Astrocyte (in vitro differentiated cells and primary cell): ENCODE measurements around the gene FBXO22. TPM values are rescaled to one million over a fixed set of nuclear protein-coding genes. Genes with fewer than 3 reads are reported as not detected.

Source experiments
- DNase-seq: peaks from one replicate; pipeline ENCODE4 v3.0.0-alpha.2; 2010; ENCODE audit warnings: low read depth
- FAIRE-seq: peaks from 2 replicates; lab custom pipeline; 2011; peaks lifted over from hg19 to GRCh38; lab: Jason Lieb, UNC
- H2AFZ ChIP-seq: 2 replicates; pipeline ENCODE4 v1.6.0; 2012; ENCODE audit warnings: low read depth, low read length, inconsistent platforms
- H3K27ac ChIP-seq: 2 replicates; pipeline ENCODE4 v1.5.1; 2011; ENCODE audit warnings: low read depth, low read length, inconsistent platforms
- H3K27me3 ChIP-seq: 2 replicates; pipeline ENCODE4 v1.6.0; 2011; ENCODE audit warnings: low read length, inconsistent platforms; ENCODE audit not compliant: insufficient read depth
- H3K36me3 ChIP-seq: 2 replicates; pipeline ENCODE4 v1.5.1; 2011; ENCODE audit warnings: low read length, inconsistent platforms; ENCODE audit not compliant: insufficient read depth
- H3K4me1 ChIP-seq: 2 replicates; pipeline ENCODE4 v1.5.1; 2011; ENCODE audit warnings: low read length, inconsistent platforms; ENCODE audit not compliant: insufficient read depth
- H3K4me2 ChIP-seq: 2 replicates; pipeline ENCODE4 v1.6.0; 2012; ENCODE audit warnings: low read length, inconsistent platforms
- H3K4me3 ChIP-seq: 2 replicates; pipeline ENCODE4 v1.5.1; 2011; ENCODE audit warnings: low read depth, mild to moderate bottlenecking, low read length, inconsistent platforms; ENCODE audit not compliant: insufficient read depth
- H3K79me2 ChIP-seq: 2 replicates; pipeline ENCODE4 v1.6.0; 2012; ENCODE audit warnings: mild to moderate bottlenecking, low read length, inconsistent platforms; ENCODE audit not compliant: insufficient read depth
- H3K9ac ChIP-seq: 2 replicates; pipeline ENCODE4 v1.6.0; 2012; ENCODE audit warnings: mild to moderate bottlenecking, low read length, inconsistent platforms
- H3K9me3 ChIP-seq: 2 replicates; pipeline ENCODE4 v1.5.1; 2012; ENCODE audit warnings: low read depth, mild to moderate bottlenecking, low read length, inconsistent platforms; ENCODE audit not compliant: insufficient read depth
- H4K20me1 ChIP-seq: 2 replicates; pipeline ENCODE4 v1.6.0; 2012; ENCODE audit warnings: low read length, inconsistent platforms; ENCODE audit not compliant: insufficient read depth
- H3K27ac Mint-ChIP-seq: one replicate; pipeline ENCODE4 v1.8.0; 2021; ENCODE audit warnings: mild to moderate bottlenecking, mixed read lengths; ENCODE audit not compliant: unreplicated experiment
- H3K27me3 Mint-ChIP-seq: one replicate; pipeline ENCODE4 v1.8.0; 2021; ENCODE audit warnings: low read depth, mixed read lengths; ENCODE audit not compliant: unreplicated experiment
- H3K36me3 Mint-ChIP-seq: one replicate; pipeline ENCODE4 v1.8.0; 2021; ENCODE audit warnings: low read depth, mixed read lengths; ENCODE audit not compliant: unreplicated experiment
- H3K4me1 Mint-ChIP-seq: one replicate; pipeline ENCODE4 v1.8.0; 2021; ENCODE audit warnings: low read depth, mixed read lengths; ENCODE audit not compliant: unreplicated experiment
- H3K4me3 Mint-ChIP-seq: one replicate; pipeline ENCODE4 v1.8.0; 2021; ENCODE audit warnings: mild to moderate bottlenecking, moderate library complexity, mixed read lengths; ENCODE audit not compliant: unreplicated experiment
- H3K9me3 Mint-ChIP-seq: one replicate; pipeline ENCODE4 v1.8.0; 2021; ENCODE audit warnings: mild to moderate bottlenecking, mixed read lengths; ENCODE audit not compliant: unreplicated experiment
- CTCF ChIP-seq: IDR thresholded peaks from 2 replicates; pipeline ENCODE4 v1.5.1; 2011; ENCODE audit warnings: low read depth, mild to moderate bottlenecking, inconsistent platforms, low read length, moderate library complexity; ENCODE audit not compliant: insufficient read depth
- EZH2 ChIP-seq: IDR thresholded peaks from 2 replicates; pipeline ENCODE4 v1.6.1; 2012; ENCODE audit warnings: mild to moderate bottlenecking, low read length, inconsistent platforms; ENCODE audit not compliant: insufficient read depth
- total RNA-seq: library from RNA; stranded (reverse); gene quantifications from 2 replicates; pipeline ENCODE4 v1.2.1, GENCODE V29; 2021

The FBXO22 gene
- total RNA-seq, 1 donor from 2014 or later, result 69.1 TPM

GRCh38 chr15:75985971-75986370, 82.3 kb downstream of the FBXO22 start:
- no peaks in the 10 kb centered on the region for H3K36me3 Mint-ChIP-seq
- no peaks in the 10 kb centered on the region for H3K79me2 ChIP-seq
- no peaks in the 10 kb centered on the region for H3K4me1 ChIP-seq
- DNase-seq, result peak; percentile 3
- H3K4me3 Mint-ChIP-seq, result no peak overlapping the region
- no peaks in the 10 kb centered on the region for H3K9me3 ChIP-seq
- H3K27me3 ChIP-seq, result no peaks in the 10 kb centered on the region
- no peaks in the 10 kb centered on the region for H3K4me1 Mint-ChIP-seq
- H3K27ac ChIP-seq, result no peak overlapping the region
- no peaks in the 10 kb centered on the region for H4K20me1 ChIP-seq
- TF ChIP-seq EZH2, result no peak
- no peak for TF ChIP-seq CTCF
- no peaks in the 10 kb centered on the region for H3K36me3 ChIP-seq
- H3K9ac ChIP-seq, result no peak overlapping the region
- no peak overlapping the region for H3K4me3 ChIP-seq
- no peak for FAIRE-seq
- H3K27me3 Mint-ChIP-seq, result peaks cover 2% of the 10 kb centered on the region
- H2AFZ ChIP-seq, result no peak overlapping the region
- no peaks in the 10 kb centered on the region for H3K9me3 Mint-ChIP-seq
- H3K4me2 ChIP-seq, result no peak overlapping the region
- H3K27ac Mint-ChIP-seq, result no peak overlapping the region

DNA sequence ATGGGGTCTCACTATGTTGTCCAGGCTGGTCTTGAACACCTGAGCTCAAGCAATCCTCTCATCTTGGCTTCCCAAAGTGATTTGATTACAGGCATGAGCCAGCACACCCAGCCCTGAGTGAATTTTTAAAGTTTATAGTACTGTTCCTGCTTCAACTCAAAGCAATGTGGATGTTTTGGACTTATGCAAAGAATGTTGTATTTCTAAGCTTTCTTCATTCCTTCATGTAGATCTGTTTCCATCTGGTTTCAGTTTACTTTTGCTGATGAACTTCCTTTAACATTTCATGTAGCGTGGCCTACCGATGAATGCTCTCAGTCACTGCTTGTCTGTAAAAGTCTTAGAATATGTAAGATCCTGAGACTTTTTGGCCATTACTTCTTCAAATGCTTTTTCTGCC, 85.4 kb downstream of the FBXO22 start:
- Histone ChIP-seq H3K4me2 (no peak overlapping the region), H3K79me2 (no peaks in the 10 kb centered on the region), H3K9ac (no peak overlapping the region), H3K4me3 (no peak overlapping the region), H3K36me3 (no peaks in the 10 kb centered on the region), H3K27me3 (no peaks in the 10 kb centered on the region), H4K20me1 (no peaks in the 10 kb centered on the region), H3K27ac (no peak overlapping the region), H2AFZ (no peak overlapping the region), H3K4me1 (no peaks in the 10 kb centered on the region), H3K9me3 (no peaks in the 10 kb centered on the region)
- no peak for TF ChIP-seq EZH2
- no peak for TF ChIP-seq CTCF
- Mint-ChIP-seq H3K9me3 (no peaks in the 10 kb centered on the region), H3K36me3 (no peaks in the 10 kb centered on the region), H3K27ac (no peak overlapping the region), H3K4me3 (no peak overlapping the region), H3K27me3 (peaks cover 2% of the 10 kb centered on the region), H3K4me1 (no peaks in the 10 kb centered on the region)
- FAIRE-seq (no peak), DNase-seq (no peak)

DNA sequence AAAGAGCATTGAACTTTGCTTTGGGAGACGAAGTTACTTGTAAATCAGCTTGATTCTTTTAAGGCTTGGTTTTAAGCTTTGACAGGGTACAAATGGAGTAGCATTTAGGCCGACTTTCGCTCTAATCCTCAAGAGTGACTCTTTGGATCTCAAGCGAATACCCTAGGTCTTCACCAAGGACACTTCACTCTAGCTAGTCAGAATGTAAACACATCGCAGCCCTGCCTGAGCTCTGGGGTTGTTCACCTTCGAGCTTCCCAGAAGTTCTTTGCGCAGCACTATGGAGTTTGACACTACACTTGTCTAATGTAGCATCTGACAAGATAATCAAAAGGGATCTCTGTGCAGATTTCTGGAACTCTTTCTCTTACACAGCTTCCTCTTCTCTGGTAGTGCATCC, 86.2 kb downstream of the FBXO22 start:
- Histone ChIP-seq H3K36me3 (no peaks in the 10 kb centered on the region), H4K20me1 (no peaks in the 10 kb centered on the region), H2AFZ (no peak overlapping the region), H3K9ac (no peak overlapping the region), H3K79me2 (no peaks in the 10 kb centered on the region), H3K4me1 (no peaks in the 10 kb centered on the region), H3K4me2 (no peak overlapping the region), H3K9me3 (no peaks in the 10 kb centered on the region), H3K27ac (no peak overlapping the region), H3K4me3 (no peak overlapping the region), H3K27me3 (no peaks in the 10 kb centered on the region)
- Mint-ChIP-seq H3K4me3 (no peak overlapping the region), H3K36me3 (no peaks in the 10 kb centered on the region), H3K9me3 (no peaks in the 10 kb centered on the region), H3K4me1 (no peaks in the 10 kb centered on the region), H3K27me3 (peaks cover 2% of the 10 kb centered on the region), H3K27ac (no peak overlapping the region)
- no peak for FAIRE-seq
- no peak for DNase-seq
- TF ChIP-seq CTCF, result no peak
- no peak for TF ChIP-seq EZH2

Other genes starting within 250 kb of the FBXO22 start
- 26.9 and 47.8 TPM in 2 replicates for gene CSPG4, start 191.0 kb upstream of the FBXO22 start, total RNA-seq
- gene UBE2Q2, start 60.4 kb upstream of the FBXO22 start, total RNA-seq, result 44.2 and 47.7 TPM in 2 replicates
- gene NRG4, start 108.5 kb downstream of the FBXO22 start, total RNA-seq, result 0.18 TPM in 1 of 2 replicates, not detected in the other
- gene TMEM266, start 156.1 kb downstream of the FBXO22 start, total RNA-seq, result 0.36 TPM in 2 replicates